HG02763 (cell line): Measurements from ENCODE around the gene ALG3.

Source experiments
- ATAC-seq: cut with Tn5 transposase; IDR thresholded peaks from one replicate; pipeline ENCODE4 v1.9.1; 2021; ENCODE audit warnings: mild to moderate bottlenecking, moderate library complexity; ENCODE audit not compliant: unreplicated experiment

Gene ALG3

DNA sequence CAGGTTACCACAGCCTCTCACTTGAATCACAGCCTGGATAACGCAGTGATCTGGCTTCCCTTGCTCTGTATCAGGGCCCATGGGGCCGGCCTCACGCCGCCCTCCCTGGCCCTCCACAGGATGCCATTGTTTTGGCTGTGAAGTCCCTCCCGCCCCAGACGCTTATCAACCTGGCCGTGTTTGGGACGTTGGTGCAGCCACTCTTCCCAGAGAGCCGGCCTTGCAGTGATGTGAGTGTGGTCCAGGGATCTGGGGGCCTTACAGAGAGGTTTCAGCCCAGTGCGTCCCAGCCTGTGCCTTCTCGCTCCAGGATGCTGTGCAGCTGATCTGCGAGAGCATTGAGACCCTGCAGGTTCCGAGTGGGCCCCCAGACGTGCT, 12.7 kb downstream of the ALG3 start:
- no peak for ATAC-seq

DNA sequence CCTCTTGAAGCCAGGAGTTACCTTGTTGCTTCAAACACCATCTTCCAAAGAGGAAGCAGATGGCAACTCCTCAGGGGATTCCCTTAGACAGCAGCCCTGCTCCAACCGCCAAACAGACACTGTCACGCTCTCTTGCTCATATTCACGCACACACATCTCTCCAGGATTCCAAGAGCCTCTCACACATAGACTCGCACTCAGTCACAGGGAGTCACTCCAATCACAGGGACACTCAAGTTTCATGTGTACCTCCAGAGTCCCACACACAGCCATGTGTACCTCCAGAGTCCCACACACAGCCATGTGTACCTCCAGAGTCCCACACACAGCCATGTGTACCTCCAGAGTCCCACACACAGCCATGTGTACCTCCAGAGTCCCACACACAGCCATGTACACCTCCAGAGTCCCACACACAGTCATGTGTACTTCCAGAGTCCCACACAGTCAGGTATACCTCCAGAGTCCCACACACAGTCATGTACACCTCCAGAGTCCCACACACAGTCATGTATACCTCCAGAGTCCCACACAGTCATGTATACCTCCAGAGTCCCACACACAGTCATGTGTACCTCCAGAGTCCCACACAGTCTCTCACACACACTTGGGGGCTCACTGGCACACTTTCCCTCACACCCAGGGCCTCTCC, 13.3 kb downstream of the ALG3 start:
- no peak for ATAC-seq

DNA sequence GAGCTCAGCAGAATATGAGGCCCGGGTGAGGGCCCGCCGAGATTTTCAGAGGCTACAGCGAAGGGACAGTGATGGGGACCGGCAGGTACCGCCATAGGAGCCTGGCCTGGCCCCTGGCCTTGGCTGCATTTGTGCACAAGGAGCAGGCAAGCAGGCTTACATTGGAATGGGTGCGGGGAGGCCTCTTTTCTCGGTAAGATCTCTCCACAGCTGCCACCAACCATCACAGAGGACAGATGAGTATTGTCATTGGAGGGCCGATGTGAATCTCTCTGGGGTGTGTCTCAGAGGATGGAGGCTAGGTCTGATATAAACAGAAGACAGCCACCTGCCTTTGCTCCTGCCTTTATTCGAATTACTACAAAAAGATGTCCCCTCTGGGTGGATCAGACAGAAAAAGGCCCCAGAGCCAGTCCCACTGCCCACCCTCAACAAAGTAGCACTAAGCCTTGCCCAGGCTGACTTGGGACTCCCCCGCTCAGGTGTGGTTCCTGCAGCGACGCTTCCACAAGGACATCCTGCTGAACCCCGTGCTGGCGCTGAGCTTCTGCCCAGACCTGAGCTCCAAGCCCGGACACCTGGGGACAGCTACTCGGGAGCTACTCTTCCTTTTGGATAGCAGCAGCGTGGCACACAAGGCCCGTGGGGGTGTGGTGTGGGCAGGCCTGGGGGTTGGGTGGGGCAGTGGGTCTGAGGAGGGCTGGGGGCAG, 13.9 kb downstream of the ALG3 start:
- ATAC-seq = no peak

DNA sequence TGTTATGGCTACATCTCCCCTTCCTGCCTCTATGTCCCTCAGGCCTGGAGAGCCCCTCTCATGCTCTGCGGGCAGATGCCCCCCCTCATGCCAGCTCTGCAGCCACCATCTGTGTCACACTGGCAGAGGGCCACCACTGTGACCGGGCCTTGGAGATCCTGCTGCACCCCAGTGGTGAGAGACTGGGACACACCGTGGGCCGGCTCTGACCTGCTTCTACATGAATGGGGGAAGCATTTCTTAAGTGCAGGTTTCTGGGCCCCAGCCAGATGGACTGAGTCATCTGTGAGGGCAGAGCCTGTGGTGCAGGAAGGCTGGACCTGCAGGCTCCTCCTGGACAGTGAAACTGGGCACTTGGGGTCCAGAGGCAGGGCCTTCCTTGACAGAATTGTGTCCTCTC, 14.5 kb downstream of the ALG3 start:
- ATAC-seq = no peak

DNA sequence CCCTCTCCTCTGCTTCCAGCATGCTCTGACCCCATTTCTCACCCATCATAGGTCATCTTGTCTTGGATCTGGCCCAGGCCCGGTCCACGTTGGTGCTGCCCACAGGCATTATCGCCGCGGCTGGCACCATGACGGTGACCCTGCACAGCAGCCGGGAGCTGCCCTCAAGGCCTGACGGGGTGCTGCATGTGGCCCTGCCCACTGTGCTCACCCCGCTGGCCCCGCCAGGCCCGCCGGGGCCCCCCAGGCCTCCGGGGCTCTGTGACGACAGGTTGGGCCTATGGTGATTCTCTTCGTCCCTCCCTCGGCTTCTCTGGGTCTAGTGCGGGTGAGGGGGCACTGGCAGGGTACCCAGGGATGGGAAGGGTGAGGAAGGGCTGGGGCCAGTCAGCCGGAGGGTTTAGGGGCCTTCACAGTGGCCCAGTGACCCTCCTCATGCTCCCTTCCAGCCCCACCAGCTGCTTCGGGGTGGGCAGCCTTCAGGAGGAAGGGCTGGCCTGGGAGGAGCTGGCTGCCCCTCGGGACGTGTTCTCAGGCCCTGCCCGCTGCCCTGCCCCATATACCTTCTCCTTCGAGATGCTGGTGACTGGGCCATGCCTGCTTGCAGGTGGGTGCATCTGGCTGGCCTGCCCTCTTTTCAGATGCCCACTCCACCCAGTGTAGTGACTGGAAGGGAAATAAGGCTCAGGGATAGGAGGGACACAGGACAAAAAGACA, 15.5 kb downstream of the ALG3 start:
- no peak for ATAC-seq

DNA sequence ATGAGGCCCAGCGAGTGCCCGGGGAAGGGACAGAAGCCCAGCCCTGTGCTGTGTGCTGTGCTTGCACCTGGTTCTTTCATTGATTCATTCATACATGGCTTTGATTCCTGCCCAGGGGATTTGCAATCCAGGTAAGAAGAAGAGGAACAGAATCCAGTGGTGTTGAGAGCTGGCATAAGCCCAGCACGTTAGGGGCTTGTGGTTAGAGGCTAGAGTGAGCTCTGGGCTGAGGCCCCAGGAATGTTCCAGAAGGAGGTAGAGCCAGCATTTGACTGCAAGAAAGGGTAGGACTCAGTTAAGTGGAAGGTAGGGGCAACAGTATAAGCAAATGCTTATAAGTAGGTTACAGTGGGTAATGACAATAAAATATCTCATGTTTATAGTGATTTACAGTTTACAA, 17.1 kb downstream of the ALG3 start:
- ATAC-seq = no peak

DNA sequence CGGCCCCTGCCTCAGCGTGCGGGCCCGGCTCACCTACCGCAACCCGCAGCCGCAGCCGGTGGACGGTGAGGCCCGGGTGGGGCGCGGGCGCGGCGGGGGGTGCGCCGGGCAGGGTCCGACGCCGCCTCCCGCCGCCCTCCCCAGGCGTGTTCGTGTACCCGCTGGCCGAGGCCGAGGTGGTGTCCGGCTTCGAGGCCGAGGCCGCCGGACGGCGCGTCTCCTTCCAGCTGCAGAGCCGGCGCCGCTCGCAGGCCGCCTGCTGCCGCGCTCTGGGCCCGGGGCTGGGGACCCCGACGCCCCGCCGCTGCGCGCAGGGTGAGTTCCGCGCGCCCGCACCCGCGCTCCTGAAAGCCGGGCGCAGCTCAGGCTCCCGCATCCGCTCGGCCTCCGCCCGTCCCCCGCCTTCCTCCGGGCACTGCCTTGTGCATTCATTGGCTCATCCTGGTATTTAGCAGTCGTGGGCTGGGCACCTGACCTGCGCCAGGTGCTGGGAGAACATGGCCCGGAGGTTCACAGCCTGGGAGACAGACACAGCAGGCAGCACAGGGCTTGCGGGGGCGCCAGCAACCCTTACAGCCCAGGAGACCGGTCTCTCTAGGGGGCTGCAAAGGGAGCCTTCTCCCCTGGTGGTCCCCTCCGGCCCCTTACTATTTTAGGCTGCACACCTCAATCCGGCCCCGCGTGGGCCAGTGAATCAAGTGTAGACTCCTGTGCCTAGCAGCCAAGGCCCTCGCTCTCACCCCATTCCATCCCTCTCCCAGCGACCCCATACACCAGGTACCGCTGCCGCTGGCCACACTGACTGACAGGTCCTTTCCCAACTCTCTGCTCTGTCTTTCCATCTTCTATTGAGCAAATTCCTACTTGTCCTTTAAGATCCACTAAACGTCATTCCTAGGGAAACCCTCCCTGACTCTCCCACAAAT, 17.9 kb downstream of the ALG3 start:
- no peak for ATAC-seq

DNA sequence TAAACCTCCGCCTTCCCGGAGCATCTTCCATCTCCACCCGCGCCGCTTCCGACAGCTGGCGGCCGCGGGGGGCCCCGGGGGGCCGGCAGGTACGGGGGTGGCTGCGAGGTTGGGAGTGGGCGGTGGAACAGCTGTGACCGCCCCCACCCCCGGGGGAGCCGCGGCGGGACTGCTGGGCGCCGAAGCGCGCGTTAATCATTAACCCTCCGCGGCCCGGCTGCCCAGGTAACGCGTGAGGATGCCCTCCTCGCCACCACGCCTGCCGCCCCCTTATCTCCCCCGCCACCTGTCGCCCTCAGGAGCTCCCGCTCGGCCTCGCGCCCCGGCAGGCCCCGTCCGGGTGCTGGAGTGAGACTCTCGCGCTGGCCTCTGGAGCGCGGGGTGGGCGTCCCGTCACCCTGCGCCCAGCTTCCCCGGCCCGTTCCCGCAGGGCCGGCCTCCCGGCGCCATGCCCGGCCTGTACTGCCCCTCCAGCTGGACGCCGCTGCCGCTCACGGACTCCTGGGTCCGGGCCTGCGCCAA, 18.6 kb downstream of the ALG3 start:
- ATAC-seq = no peak

DNA sequence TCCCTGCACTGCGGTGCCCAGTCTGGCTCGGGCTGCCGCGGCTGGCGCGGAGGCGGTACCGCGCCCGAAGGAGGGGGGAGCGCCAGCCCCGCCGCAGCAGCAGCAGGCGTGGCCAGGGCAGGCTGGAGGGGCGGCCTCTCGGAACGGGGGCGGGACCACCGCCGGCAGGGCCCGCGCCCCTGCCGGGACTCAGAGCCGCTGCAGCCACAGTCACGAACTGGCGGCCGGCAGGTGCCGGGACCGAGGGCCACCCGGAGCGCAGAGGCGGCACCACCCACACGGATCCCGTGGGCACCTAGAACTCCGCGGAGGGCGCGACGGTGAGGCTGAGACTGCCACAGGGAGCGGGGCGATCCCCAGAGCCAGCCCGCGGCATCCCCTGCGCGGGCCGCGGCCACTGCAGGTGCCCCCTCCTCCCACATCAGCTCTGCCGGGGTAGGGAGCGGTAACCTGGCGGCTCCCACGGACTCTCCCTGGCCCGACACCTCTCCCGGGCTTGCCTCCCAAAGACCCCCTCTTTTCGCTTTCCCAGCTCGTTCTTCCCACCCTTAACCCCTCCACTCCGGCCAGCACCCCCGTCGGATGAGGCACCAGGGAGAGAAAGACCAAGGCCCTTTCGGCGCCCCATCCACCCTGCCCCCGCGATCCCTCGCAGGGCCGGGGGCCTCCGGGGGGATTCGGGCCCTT, 19.2 kb downstream of the ALG3 start, which contains the start of gene VWA5B2:
VWA5B2 (plus strand) TSS at position 192 of the 687 bp plus-strand sequence. CDS start 944 bp downstream, outside the sequence.
- peak; percentile 70 for ATAC-seq

DNA sequence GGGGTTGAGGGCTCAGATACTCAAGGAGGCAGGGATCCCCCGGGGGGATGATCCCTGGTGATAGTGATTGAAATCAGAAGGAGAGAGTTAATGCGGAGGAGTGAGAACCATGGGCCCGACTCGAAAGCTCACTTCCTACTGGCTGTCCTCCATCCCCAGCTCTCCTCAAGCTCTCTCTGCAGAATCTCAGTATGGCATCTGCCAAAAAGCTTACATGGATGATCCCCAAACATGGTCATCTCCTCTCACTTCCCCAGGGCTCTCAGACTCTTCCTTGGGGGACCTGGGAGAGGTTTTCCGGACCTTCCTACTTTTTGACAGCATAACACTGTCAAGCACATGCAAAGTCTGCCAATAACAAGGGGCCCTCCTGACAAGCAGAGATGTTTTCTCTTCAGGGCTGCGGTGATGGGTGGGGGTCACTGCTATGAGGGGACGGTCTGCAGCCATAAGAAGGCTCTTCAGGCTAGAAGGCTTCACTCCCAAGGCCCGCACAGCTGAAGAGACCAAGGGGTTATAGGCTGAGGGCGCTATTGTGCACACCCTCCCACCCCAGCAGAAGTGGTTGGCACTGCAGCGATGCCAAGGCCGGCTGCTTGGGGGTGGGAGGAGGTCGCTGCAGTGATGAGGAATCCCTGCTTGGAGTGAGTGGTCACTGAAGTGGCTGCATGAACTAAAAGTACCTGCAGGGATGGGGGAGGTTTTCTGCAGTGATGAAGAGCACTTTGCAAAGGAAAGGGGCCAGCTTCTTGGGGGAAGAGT, 20.2 kb downstream of the ALG3 start:
- ATAC-seq = no peak

DNA sequence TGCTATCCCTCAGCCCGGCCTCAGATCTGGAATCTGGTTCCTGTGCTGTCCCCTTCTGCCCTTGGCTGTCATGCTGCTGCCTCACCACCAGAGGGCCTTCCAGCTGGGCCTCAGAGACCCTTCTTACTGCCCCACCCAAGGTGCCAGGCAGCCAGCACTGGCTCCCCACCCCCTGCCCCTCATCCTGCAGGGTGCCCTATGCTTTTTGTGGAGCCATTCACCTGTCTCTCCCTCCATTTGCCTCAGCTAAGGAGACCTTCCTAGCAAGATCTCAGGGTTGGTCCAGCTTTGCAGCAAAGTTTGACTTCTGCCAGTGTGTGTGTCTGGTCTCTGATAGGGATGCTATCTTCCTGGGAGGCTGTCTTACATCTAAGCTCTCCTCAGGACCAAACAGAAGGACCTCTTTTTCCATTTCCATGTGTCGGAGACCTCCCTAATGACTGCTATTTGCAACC, 21.3 kb downstream of the ALG3 start:
- ATAC-seq = no peak

DNA sequence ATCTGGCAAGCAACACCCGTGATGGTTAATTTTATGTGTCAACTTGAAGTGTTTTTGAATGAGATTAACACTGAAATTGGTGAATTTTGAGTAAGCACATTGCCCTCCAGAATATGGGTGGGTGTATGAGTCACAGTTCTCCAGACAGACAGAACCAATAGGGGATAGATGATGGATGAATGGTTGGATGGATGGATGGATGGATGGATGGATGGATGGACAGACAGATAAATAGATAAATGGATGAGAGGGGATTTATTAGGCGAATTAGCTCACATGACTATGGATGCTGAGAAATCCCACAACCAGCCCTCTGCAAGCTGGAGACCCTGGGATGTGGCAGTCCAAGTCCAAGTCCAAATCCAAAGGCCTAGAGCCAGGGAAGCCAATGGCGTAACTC, 24.8 kb downstream of the ALG3 start:
- no peak for ATAC-seq

DNA sequence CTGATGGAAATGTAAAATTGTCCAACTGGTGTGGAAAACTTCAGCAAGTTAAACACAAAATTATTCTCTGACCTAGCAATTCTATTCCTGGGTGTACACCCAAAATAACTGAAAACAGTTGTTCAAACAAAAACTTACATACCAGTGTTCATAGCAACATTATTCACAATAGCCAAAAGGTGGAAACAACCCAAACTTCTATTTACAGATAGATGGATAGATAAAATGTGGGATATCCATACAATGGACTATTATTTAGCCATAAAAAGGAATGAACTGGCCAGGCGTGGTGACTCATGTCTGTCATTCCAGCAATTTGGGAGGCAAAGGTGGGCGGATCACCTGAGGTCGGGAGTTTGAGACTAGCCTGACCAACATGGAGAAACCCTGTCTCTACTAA, 26.2 kb downstream of the ALG3 start:
- no peak for ATAC-seq

DNA sequence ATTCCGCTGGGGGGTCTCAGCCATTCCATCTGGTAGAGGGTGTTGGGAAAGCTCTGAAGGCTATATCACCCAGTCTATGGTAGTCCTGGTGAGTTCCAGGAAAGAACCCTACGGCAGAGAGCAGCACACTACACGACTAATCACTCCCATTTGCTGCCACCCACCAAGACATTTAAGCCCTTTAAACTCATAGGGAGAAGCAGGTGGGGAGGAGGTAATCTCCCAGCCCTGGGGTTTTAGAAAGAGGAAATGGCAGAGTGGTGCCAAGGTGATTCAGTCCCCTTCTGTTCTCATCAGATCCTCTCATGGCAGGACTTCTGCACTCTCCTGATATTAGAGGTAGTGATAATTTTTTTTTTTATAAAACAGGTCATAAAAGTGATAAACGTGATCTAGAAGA, 29.9 kb downstream of the ALG3 start:
- ATAC-seq = no peak

DNA sequence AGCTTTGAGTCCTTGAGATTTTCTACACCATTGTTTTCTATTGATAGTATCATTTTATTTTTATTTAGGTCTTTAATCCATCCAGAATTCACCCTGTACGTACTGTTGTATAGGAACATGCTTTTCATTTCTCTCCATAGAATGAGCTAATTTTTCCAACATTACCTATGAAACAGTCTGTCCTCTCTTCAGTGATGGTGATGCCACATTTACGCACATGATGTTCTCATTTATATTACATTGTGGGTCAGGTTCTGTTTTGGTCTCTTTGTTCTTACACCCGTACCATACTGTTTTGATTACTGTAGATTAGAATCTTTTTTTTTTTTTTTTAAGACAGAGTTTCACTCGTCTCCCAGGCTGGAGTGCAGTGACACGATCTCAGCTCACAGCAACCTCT, 37.0 kb downstream of the ALG3 start:
- ATAC-seq = no peak

DNA sequence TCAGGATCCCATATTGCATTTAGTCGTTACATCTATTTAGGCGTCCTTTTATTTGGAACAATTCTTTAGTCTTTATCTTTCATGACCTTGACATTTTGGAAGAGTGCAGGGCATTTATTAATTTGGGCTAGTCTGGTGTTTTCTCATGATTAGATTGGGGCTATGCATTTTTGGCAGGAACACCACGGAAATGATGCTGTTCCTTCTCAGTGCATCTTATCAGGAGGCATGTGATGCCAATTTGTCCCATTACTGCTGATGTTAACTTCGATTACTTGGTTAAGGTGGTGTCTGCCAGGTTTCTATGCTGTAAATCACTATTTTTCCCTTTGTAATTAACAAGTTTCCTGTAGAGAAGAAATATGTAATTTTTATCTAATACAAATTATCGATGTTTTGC, 37.5 kb downstream of the ALG3 start:
- ATAC-seq = no peak

DNA sequence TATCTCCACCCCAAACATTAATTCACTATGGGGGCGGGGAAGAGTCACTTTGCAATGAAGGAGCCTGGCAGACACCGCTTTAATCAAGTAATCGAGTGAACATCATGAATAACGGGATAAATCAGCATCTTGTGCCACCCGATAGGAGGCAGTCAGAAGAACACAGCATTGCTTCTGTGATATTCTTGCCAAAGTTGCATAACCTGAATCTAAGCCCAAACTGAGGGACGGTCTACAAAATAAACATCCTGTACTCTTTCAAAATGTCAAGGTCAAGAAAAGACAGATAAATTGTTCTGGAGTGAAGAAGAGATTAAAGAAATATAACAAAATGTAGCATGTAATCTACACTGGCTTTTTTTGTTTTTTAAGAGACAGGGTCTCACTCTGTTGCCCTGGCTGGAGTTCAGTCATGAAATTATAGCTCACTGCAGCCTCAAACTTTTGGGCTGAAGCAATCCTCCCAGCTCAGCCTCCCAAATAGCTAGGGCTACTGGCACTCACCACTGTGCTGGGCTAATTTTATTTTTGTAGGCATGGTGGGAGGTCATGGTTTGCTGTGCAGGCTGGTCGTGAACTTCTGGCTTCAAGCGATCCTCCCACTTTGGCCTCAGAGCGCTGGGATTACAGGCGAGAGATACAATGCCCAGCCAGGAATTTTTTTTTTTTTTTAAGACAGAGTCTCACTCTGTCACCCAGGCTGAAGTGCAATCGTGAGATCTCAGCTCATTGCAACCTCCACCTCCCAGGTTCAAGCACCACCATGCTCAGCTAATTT, 39.4 kb downstream of the ALG3 start:
- no peak for ATAC-seq

DNA sequence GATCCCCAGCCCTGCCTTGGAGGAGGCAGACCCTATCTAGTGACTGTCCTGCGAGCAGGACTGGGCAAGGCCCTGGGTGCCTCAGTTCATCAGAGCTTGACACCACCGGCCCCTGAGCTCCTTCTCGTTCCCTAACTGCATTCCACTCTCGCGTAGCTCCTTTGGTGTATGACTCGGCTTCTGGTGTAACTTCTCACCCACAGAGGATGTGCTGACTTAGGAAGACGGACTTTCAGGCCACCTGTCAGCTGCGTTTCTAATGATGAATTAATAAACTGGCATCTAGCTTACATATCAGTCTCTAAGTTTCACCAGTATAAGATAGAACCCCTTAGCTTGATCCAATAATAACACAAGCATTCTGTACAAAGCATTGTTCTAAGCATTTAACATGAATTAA, 45.2 kb downstream of the ALG3 start:
- ATAC-seq = no peak

DNA sequence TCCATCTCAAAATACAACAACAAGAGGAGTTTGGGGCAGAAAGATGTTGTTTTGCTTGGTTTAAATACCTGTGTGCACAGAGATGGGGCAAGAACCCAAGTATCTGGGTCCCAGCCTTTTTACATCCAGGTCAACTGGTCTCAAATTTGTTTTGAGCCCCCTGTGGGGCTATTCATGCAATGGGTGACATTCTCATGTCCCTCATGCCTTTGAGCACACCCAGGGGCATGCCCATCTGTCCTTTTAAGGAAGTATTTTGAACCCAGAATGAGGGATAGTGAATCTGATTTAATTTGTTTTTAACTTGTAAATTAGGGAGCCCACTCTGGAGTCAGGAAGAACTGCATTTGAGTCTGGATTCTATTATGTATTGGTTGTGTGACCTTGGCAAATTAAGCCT, 47.9 kb downstream of the ALG3 start:
- ATAC-seq = no peak
